Endodermal cell (in vitro differentiated cells): ENCODE data around the gene TRA2B. TPM values are rescaled to one million over a fixed set of nuclear protein-coding genes. Genes with fewer than 3 reads are reported as not detected.

Source experiments
- DNase-seq: peaks from one replicate; pipeline ENCODE4 v3.0.0-alpha.2; 2017
- H3K27ac ChIP-seq: 2 replicates; pipeline ENCODE4 v1.5.1; 2013; ENCODE audit warnings: mild to moderate bottlenecking, low read depth, low read length, moderate library complexity
- H3K27me3 ChIP-seq: 2 replicates; pipeline ENCODE4 v1.6.1; 2013; ENCODE audit warnings: mild to moderate bottlenecking, low read length, moderate library complexity; ENCODE audit not compliant: insufficient read depth, control insufficient read depth, poor library complexity, severe bottlenecking
- H3K36me3 ChIP-seq: 2 replicates; pipeline ENCODE4 v1.7.0; 2013; ENCODE audit warnings: mild to moderate bottlenecking, low read length, moderate library complexity; ENCODE audit not compliant: control insufficient read depth, insufficient read depth
- H3K4me1 ChIP-seq: one replicate; pipeline ENCODE4 v1.7.0; 2013; ENCODE audit warnings: low read length; ENCODE audit not compliant: control insufficient read depth, insufficient read depth
- H3K4me3 ChIP-seq: 2 replicates; pipeline ENCODE4 v1.5.1; 2013; ENCODE audit warnings: mild to moderate bottlenecking, low read length, moderate library complexity
- H3K9ac ChIP-seq: 2 replicates; pipeline ENCODE4 v1.6.1; 2013; ENCODE audit warnings: mild to moderate bottlenecking, low read length, moderate library complexity; ENCODE audit not compliant: poor library complexity, severe bottlenecking; ENCODE audit errors: extremely low read depth
- H3K9me3 ChIP-seq: 2 replicates; pipeline ENCODE4 v1.6.1; 2013; ENCODE audit warnings: mild to moderate bottlenecking, low read length, moderate library complexity; ENCODE audit not compliant: control insufficient read depth
- H3K27ac Mint-ChIP-seq: 2 replicates; pipeline ENCODE4 v1.8.0; 2020; ENCODE audit warnings: mixed read lengths
- H3K27me3 Mint-ChIP-seq: 2 replicates; pipeline ENCODE4 v1.8.0; 2021; ENCODE audit warnings: mild to moderate bottlenecking, mixed read lengths; ENCODE audit not compliant: insufficient read depth
- H3K36me3 Mint-ChIP-seq: 2 replicates; pipeline ENCODE4 v1.8.0; 2020; ENCODE audit warnings: low read depth, mixed read lengths
- H3K4me1 Mint-ChIP-seq: 2 replicates; pipeline ENCODE4 v1.8.0; 2020; ENCODE audit warnings: mixed read lengths
- H3K4me3 Mint-ChIP-seq: 2 replicates; pipeline ENCODE4 v1.8.0; 2020; ENCODE audit warnings: mild to moderate bottlenecking, moderate library complexity, mixed read lengths
- H3K9me3 Mint-ChIP-seq: 2 replicates; pipeline ENCODE4 v1.8.0; 2020; ENCODE audit warnings: mild to moderate bottlenecking, mixed read lengths
- CTCF ChIP-seq: fragments of 200-600 bp; sonication (generic); conservative IDR thresholded peaks from 2 replicates; pipeline ENCODE4 v1.5.0; 2021; ENCODE audit warnings: antibody characterized with exemption, mild to moderate bottlenecking
- WGBS, 2 experiments: methylation state at CpG; one replicate each; pipeline versions ENCODE4 v1.1.5 to v1.1.7; 2013; ENCODE audit warnings: missing lambda C conversion rate in 2 of 2, mixed read lengths in 1 of 2; ENCODE audit not compliant: insufficient coverage in 1 of 2, insufficient read length in 1 of 2; 5-methylcytosine and 5-hydroxymethylcytosine counted together
- total RNA-seq, 2 donors: library from RNA; stranded (reverse); fragmentation: NEBNext Ultra II Directional in 1 of 2; extraction: Animal tissue kit (Norgen Biotek cat#: 25700) in 1 of 2; gene quantifications; 2 replicates in 1 of 2; 3 replicates in 1 of 2; pipeline ENCODE4 v1.2.1, GENCODE V29; 2021

TRA2B gene
- total RNA-seq, 2 donors from 2014 or later = 222 to 230 TPM

GRCh38 chr3:185968168-185968567 is 30.4 kb upstream of the TRA2B start:
- no peak for DNase-seq
- WGBS, 2 experiments = 83 to 89% methylated on average over 1 to 2 of the region's 2 CpGs
- no peaks in the 10 kb centered on the region for H3K9me3 ChIP-seq
- no peaks in the 10 kb centered on the region for H3K4me1 ChIP-seq
- Mint-ChIP-seq H3K27me3 (no peaks in the 10 kb centered on the region), H3K4me3 (no peak overlapping the region), H3K9me3 (peaks cover 8% of the 10 kb centered on the region), H3K4me1 (peaks cover 2% of the 10 kb centered on the region), H3K36me3 (no peaks in the 10 kb centered on the region), H3K27ac (no peak overlapping the region)
- no peak overlapping the region for H3K27ac ChIP-seq
- H3K9ac ChIP-seq = no peak overlapping the region
- peak; percentile 44 for TF ChIP-seq CTCF
- no peak overlapping the region for H3K4me3 ChIP-seq
- H3K36me3 ChIP-seq = no peaks in the 10 kb centered on the region
- no peaks in the 10 kb centered on the region for H3K27me3 ChIP-seq

GRCh38 chr3:185966655-185967054 is 28.8 kb upstream of the TRA2B start:
- H3K27me3 ChIP-seq = no peaks in the 10 kb centered on the region
- no peak for DNase-seq
- 94 to 100% methylated on average over 1 to 2 of the region's 2 CpGs for WGBS, 2 experiments
- Mint-ChIP-seq H3K9me3 (peaks cover 8% of the 10 kb centered on the region), H3K4me1 (no peaks in the 10 kb centered on the region), H3K36me3 (no peaks in the 10 kb centered on the region), H3K27ac (no peak overlapping the region), H3K27me3 (no peaks in the 10 kb centered on the region), H3K4me3 (no peak overlapping the region)
- no peak overlapping the region for H3K27ac ChIP-seq
- H3K36me3 ChIP-seq = no peaks in the 10 kb centered on the region
- no peak overlapping the region for H3K9ac ChIP-seq
- TF ChIP-seq CTCF = no peak
- H3K9me3 ChIP-seq = no peaks in the 10 kb centered on the region
- H3K4me3 ChIP-seq = no peak overlapping the region
- no peaks in the 10 kb centered on the region for H3K4me1 ChIP-seq

- no peak overlapping the region for H3K4me3 ChIP-seq
- peaks cover 8% of the 10 kb centered on the region for H3K9me3 Mint-ChIP-seq
- no peak for DNase-seq
- H3K27ac ChIP-seq = no peak overlapping the region
- no peaks in the 10 kb centered on the region for H3K4me1 ChIP-seq
- no peak overlapping the region for H3K27ac Mint-ChIP-seq
- no peak overlapping the region for H3K4me3 Mint-ChIP-seq
- no peak overlapping the region for H3K9ac ChIP-seq
- no peaks in the 10 kb centered on the region for H3K9me3 ChIP-seq
- no peak for TF ChIP-seq CTCF
- H3K27me3 ChIP-seq = no peaks in the 10 kb centered on the region
- no peaks in the 10 kb centered on the region for H3K4me1 Mint-ChIP-seq
- no peaks in the 10 kb centered on the region for H3K36me3 ChIP-seq
- 80 to 90% methylated on average over 1 to 2 of the region's 2 CpGs for WGBS, 2 experiments
- H3K27me3 Mint-ChIP-seq = no peaks in the 10 kb centered on the region
- H3K36me3 Mint-ChIP-seq = no peaks in the 10 kb centered on the region
These were observed 27.7 kb upstream of the TRA2B start for GRCh38 chr3:185965496-185965895.
